GM20000 (cell line): ENCODE measurements around the gene SCPEP1.

ENCODE experiments used
- DNase-seq: peaks from one replicate; pipeline ENCODE4 v3.0.0; 2012; ENCODE audit warnings: low spot score
- CTCF ChIP-seq: IDR thresholded peaks from 2 replicates; pipeline ENCODE4 v1.5.1; 2012; ENCODE audit warnings: mild to moderate bottlenecking, control low read depth; ENCODE audit errors: extremely low read depth, missing control alignments

The SCPEP1 gene

DNA sequence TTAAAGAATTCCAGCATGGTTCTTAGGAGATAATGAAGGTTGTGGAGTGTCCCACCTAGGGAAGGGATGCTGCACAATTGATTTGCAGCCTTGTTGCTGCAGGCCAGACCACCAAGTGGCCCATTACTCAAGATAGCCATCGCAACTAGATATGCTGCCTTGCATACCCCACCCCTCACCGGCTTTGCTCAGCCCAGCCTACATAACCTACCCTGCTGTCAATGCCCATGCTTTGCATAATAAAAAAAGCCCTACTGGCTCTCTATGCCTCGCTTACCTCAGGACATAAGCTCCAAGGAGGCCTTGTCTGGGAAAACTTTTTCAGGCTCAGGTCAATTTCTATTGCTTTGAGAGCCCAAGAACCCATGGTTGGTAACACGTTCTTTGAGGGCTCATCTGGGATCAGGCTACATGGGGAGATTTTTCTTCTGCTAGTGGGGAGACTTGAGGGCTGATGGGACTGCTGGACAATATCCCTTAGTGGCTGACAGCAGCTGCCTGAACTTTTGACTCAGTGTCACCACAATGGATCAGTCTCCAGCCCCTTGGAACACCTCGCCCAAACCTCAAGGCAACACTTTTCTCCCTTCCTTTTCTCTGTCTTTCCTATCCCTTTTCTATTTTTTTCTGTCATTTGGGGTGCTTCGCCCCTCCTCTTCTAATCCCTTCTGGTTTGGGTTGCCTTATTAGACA, 38.3 kb downstream of the SCPEP1 start:
- DNase-seq = no peak
- TF ChIP-seq CTCF = no peak

GRCh38 chr17:57016764-57017116, 38.8 kb downstream of the SCPEP1 start:
- DNase-seq = no peak
- no peak for TF ChIP-seq CTCF

- no peak for DNase-seq
- no peak for TF ChIP-seq CTCF
These were observed 39.7 kb downstream of the SCPEP1 start for GRCh38 chr17:57017625-57018024.

- TF ChIP-seq CTCF = no peak
- no peak for DNase-seq
These were observed 42.3 kb downstream of the SCPEP1 start for GRCh38 chr17:57020208-57020607.

DNA sequence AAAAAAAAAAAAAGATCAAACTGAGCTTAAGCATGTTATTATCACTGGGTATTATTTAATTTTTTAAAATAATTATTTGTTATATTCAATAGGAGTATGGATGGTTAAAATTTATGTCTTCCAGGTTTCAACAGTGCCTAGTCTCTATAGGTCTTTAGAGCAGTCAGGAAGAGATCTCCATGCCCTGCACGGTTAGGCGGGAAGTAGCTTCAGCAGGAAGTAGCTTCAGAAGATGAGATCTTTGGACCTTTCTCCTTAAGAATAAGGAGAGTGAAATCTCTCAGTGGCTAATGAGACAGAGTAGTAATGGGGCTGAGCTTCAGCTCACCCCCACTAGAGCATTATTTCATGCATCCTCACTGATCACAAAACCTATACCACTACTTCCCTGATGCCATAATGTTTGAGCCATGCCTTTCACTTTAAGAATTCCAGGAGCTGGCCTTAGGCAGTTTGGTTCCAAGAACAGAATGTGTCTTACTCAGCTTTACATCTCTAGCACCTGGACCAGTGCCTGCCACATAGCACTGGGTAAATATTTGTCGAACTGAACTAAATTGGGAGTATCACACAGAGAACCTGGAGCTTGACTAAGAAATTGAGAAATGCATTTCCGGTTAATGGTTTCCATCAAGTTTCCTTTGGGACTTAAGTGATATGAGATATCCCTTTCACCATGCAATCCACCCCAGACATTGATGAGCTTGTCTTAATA, 43.5 kb downstream of the SCPEP1 start:
- DNase-seq = no peak
- no peak for TF ChIP-seq CTCF

GRCh38 chr17:57025876-57026275, 47.9 kb downstream of the SCPEP1 start:
- no peak for DNase-seq
- TF ChIP-seq CTCF = no peak

DNA sequence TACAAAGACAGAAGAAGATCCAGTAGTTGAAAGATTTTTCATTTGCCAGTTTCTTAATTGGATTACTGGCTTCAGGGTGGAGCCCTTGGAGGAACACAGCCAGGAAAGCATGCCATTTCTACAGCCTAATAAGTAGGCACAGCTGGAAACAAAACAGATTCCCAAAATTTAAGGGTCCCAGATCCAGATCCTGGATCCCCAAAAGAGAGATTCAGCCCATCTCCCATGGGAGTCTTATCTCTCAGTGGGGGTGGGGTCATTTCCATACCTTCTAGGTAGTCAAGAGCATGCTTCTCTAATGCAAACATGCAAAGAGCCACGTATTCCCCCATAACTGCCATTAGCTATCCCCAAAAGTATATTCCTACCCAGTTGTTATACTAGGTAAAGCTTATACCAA, 49.9 kb downstream of the SCPEP1 start:
- TF ChIP-seq CTCF = no peak
- no peak for DNase-seq
